CD14-positive monocyte (primary cell): ENCODE measurements around the gene CLPSL1. TPM values are rescaled to one million over a fixed set of nuclear protein-coding genes. Genes with fewer than 3 reads are reported as not detected.
A peak's percentile ranks its signal among the peaks of the same experiment; 100 is the strongest.

Experiments used
- DNase-seq, 3 donors: peaks; one replicate each; pipeline ENCODE4 v3.0.0-alpha.2; 2011 to 2022
- H2AFZ ChIP-seq: 2 replicates; pipeline ENCODE4 v1.6.0; 2012; ENCODE audit warnings: mild to moderate bottlenecking, low read depth, low read length, inconsistent platforms; ENCODE audit not compliant: insufficient read depth, poor library complexity, severe bottlenecking
- H3K27ac ChIP-seq, 2 donors: 1 replicate in 1 of 2; 2 replicates in 1 of 2; pipeline ENCODE4 v1.5.1; 2012 to 2013; ENCODE audit warnings: low read length in 2 of 2, control low read depth in 1 of 2, inconsistent platforms in 1 of 2, low read depth in 1 of 2, mild to moderate bottlenecking in 1 of 2
- H3K27me3 ChIP-seq, 2 donors: one replicate each; pipeline versions ENCODE4 v1.6.0 to v1.6.1; 2011 to 2013; ENCODE audit warnings: low read length in 2 of 2; ENCODE audit not compliant: control insufficient read depth in 2 of 2, insufficient read depth in 2 of 2
- H3K36me3 ChIP-seq, 2 donors: replicated peaks in 1 of 2; 1 replicate in 1 of 2; 2 replicates in 1 of 2; pipeline versions ENCODE4 v1.5.1 to v1.6.1; 2012 to 2013; ENCODE audit warnings: low read length in 2 of 2, control low read depth in 1 of 2, inconsistent platforms in 1 of 2, mild to moderate bottlenecking in 1 of 2; ENCODE audit not compliant: insufficient read depth in 2 of 2, control insufficient read depth in 1 of 2
- H3K4me1 ChIP-seq, 2 donors: 1 replicate in 1 of 2; 2 replicates in 1 of 2; pipeline versions ENCODE4 v1.5.1 to v1.6.1; 2012 to 2013; ENCODE audit warnings: low read length in 2 of 2, control low read depth in 1 of 2, inconsistent platforms in 1 of 2, mild to moderate bottlenecking in 1 of 2, moderate library complexity in 1 of 2; ENCODE audit not compliant: insufficient read depth in 2 of 2, control insufficient read depth in 1 of 2
- H3K4me2 ChIP-seq: replicated peaks from 2 replicates; pipeline ENCODE3; 2012; ENCODE audit warnings: low read length, moderate library complexity, mild to moderate bottlenecking; ENCODE audit not compliant: poor library complexity, severe bottlenecking; ENCODE audit errors: extremely low read depth
- H3K4me3 ChIP-seq, 3 experiments: fragments of 200-600 bp in 1 of 3; sonication (generic) in 1 of 3; replicated peaks in 1 of 3; 1 replicate in 2 of 3; 2 replicates in 1 of 3; pipeline ENCODE4 v1.5.1; 2011 to 2013; ENCODE audit warnings: low read length in 3 of 3, mild to moderate bottlenecking in 3 of 3, control low read depth in 2 of 3, low read depth in 2 of 3, inconsistent platforms in 1 of 3, moderate library complexity in 1 of 3
- H3K79me2 ChIP-seq: 2 replicates; pipeline ENCODE4 v1.6.0; 2012; ENCODE audit warnings: mild to moderate bottlenecking, control low read depth, inconsistent platforms, low read length, moderate library complexity; ENCODE audit not compliant: insufficient read depth
- H3K9ac ChIP-seq: 2 replicates; pipeline ENCODE4 v1.6.0; 2017; ENCODE audit warnings: low read length, mild to moderate bottlenecking; ENCODE audit not compliant: insufficient read depth, poor library complexity, severe bottlenecking
- H3K9me3 ChIP-seq, 2 donors: replicated peaks in 1 of 2; 1 replicate in 1 of 2; 2 replicates in 1 of 2; pipeline versions ENCODE4 v1.5.1 to v1.6.1; 2012 to 2013; ENCODE audit warnings: low read length in 2 of 2, control low read depth in 1 of 2; ENCODE audit not compliant: control insufficient read depth in 1 of 2, insufficient read depth in 1 of 2
- H4K20me1 ChIP-seq: 2 replicates; pipeline ENCODE4 v1.6.0; 2012; ENCODE audit warnings: mild to moderate bottlenecking, low read length, control low read depth, moderate library complexity; ENCODE audit not compliant: insufficient read depth
- H3K27ac Mint-ChIP-seq, 7 donors: one replicate each; pipeline ENCODE4 v1.8.0; 2020; ENCODE audit warnings: mild to moderate bottlenecking in 7 of 7, mixed read lengths in 7 of 7, moderate library complexity in 6 of 7, inconsistent platforms in 2 of 7
- H3K27me3 Mint-ChIP-seq, 3 donors: one replicate each; pipeline ENCODE4 v1.8.0; 2021 to 2022; ENCODE audit warnings: low read depth in 3 of 3, mild to moderate bottlenecking in 3 of 3, mixed read lengths in 3 of 3, moderate library complexity in 3 of 3, inconsistent platforms in 1 of 3
- H3K36me3 Mint-ChIP-seq, 2 donors: one replicate each; pipeline ENCODE4 v1.8.0; 2020; ENCODE audit warnings: mixed read lengths in 2 of 2, inconsistent platforms in 1 of 2, mild to moderate bottlenecking in 1 of 2
- H3K4me1 Mint-ChIP-seq: one replicate; pipeline ENCODE4 v1.8.0; 2020; ENCODE audit warnings: mild to moderate bottlenecking, mixed read lengths
- H3K4me3 Mint-ChIP-seq, 2 donors: one replicate each; pipeline ENCODE4 v1.8.0; 2020; ENCODE audit warnings: mild to moderate bottlenecking in 2 of 2, mixed read lengths in 2 of 2, moderate library complexity in 1 of 2
- H3K9me3 Mint-ChIP-seq, 7 donors: one replicate each; pipeline ENCODE4 v1.8.0; 2020 to 2022; ENCODE audit warnings: mixed read lengths in 7 of 7, mild to moderate bottlenecking in 6 of 7, moderate library complexity in 6 of 7, inconsistent platforms in 2 of 7
- CTCF ChIP-seq: fragments of 200-600 bp; IDR thresholded peaks from one replicate; pipeline ENCODE4 v1.8.0; 2022; ENCODE audit warnings: antibody characterized with exemption, mild to moderate bottlenecking
- WGBS: methylation state at CpG from one replicate; pipeline ENCODE4 v1.1.5; 2013; ENCODE audit warnings: missing lambda C conversion rate; ENCODE audit not compliant: insufficient coverage; 5-methylcytosine and 5-hydroxymethylcytosine counted together
- intact Hi-C, 2 donors: fragments of 100-400 bp; cut with micrococcal nuclease; formaldehyde crosslinking; loops; one replicate each; pipeline versions ENCODE4 v1.15.0 to v1.15.1; 2023
- polyA plus RNA-seq, 3 donors: library from polyadenylated mRNA; depleted of rRNA in 1 of 3; unstranded in 2 of 3; stranded (reverse) in 1 of 3; fragments of 300-500 nt in 2 of 3; fragments of >200 nt in 1 of 3; fragmentation: Illumina TruSeq in 2 of 3; gene quantifications; 1 replicate in 2 of 3; 2 replicates in 1 of 3; pipeline ENCODE4 v1.2.3, GENCODE V29; 2012 to 2021

CLPSL1 gene
- polyA plus RNA-seq, 3 donors, result not detected

GRCh38 chr6:35757456-35758123 is 23.2 kb upstream of the CLPSL1 start:
- H3K27me3 ChIP-seq, result no peaks in the 10 kb centered on the region
- H3K36me3 ChIP-seq, result no peaks in the 10 kb centered on the region
- no peak overlapping the region for H3K27ac Mint-ChIP-seq
- 47% methylated on average over 3 of the region's 10 CpGs for WGBS
- H3K27ac ChIP-seq, result no peak overlapping the region
- peaks cover 0 to 5% of the 10 kb centered on the region in 2 donors for H3K4me1 ChIP-seq
- no peaks in the 10 kb centered on the region for H4K20me1 ChIP-seq
- no peaks in the 10 kb centered on the region for H3K9me3 Mint-ChIP-seq
- intact Hi-C loops, result no loop called here
- H3K4me3 Mint-ChIP-seq, result no peak overlapping the region
- DNase-seq, result no peak
- H3K36me3 Mint-ChIP-seq, result no peaks in the 10 kb centered on the region
- TF ChIP-seq CTCF, result peak; percentile 10
- H3K4me1 Mint-ChIP-seq, result peaks cover 12% of the 10 kb centered on the region
- H3K4me3 ChIP-seq, result no peak overlapping the region
- H3K27me3 Mint-ChIP-seq, result peaks cover 10 to 24% (median 15%) of the 10 kb centered on the region in 3 donors
- H3K79me2 ChIP-seq, result no peaks in the 10 kb centered on the region
- no peak overlapping the region for H3K9ac ChIP-seq
- no peaks in the 10 kb centered on the region for H3K9me3 ChIP-seq
- no peak overlapping the region for H2AFZ ChIP-seq
- no peak overlapping the region for H3K4me2 ChIP-seq

- H3K36me3 Mint-ChIP-seq, result no peaks in the 10 kb centered on the region
- WGBS, result 100% methylated on average over 1 of the region's 3 CpGs
- peaks cover 26 to 42% (median 32%) of the 10 kb centered on the region in 3 donors for H3K27me3 Mint-ChIP-seq
- intact Hi-C loops, result no loop called here
- Histone ChIP-seq H3K4me3 (no peak overlapping the region), H2AFZ (no peak overlapping the region), H3K4me1 (peaks cover 0 to 5% of the 10 kb centered on the region in 2 donors), H3K9ac (no peak overlapping the region), H3K27ac (no peak overlapping the region), H3K27me3 (peaks cover 15 to 17% of the 10 kb centered on the region in 2 donors), H3K9me3 (peaks cover 0 to 11% of the 10 kb centered on the region in 2 donors), H3K36me3 (no peaks in the 10 kb centered on the region), H3K4me2 (no peak overlapping the region), H3K79me2 (no peaks in the 10 kb centered on the region), H4K20me1 (no peaks in the 10 kb centered on the region)
- H3K9me3 Mint-ChIP-seq, result peaks cover 0 to 1% (median 0%) of the 10 kb centered on the region in 7 donors
- no peak overlapping the region for H3K27ac Mint-ChIP-seq
- DNase-seq, result no peak
- H3K4me1 Mint-ChIP-seq, result peaks cover 21% of the 10 kb centered on the region
- H3K4me3 Mint-ChIP-seq, result no peak overlapping the region
- TF ChIP-seq CTCF, result no peak
Observed at GRCh38 chr6:35759426-35759825, 21.4 kb upstream of the CLPSL1 start.
